GM13977 (cell line): Measurements from ENCODE around the gene SLC4A11.

Experiments used
- DNase-seq: peaks from one replicate; pipeline ENCODE4 v3.0.0; 2012; ENCODE audit warnings: low spot score
- CTCF ChIP-seq: IDR thresholded peaks from 2 replicates; pipeline ENCODE4 v1.5.1; 2012; ENCODE audit warnings: mild to moderate bottlenecking, control low read depth; ENCODE audit not compliant: insufficient read depth; ENCODE audit errors: extremely low read depth, missing control alignments
- in situ Hi-C: fragments of 300-500 bp; cut with MboI; formaldehyde crosslinking; loops from one replicate; pipeline ENCODE4 v1.12.0; 2022; ENCODE audit warnings: low sequenced_read_pairs, low pct_unique_long_range_greater_than_20kb, mixed read lengths, inconsistent platforms; ENCODE audit not compliant: unreplicated experiment

SLC4A11 gene

DNA sequence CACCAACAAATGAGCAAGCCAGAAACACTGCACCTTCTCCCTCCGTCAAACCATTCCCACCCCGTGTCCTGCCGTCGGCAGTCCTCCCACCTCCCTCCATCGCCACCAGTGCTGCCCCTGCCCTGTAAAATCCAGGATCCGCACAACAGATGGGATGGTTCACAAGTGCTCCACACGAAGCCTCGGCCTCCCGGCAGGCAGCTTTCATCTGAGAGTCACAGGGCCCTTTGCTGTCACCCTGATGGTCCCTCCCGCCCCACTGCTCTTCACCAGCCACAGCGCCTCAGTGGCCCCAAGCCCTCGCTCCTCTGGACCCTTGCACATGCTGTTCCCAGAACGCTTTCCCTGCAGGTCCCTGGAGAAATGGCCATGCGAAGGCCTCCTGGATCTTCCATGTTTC is 12.1 kb downstream of the SLC4A11 start:
- in situ Hi-C loops: no loop called here
- no peak for DNase-seq
- TF ChIP-seq CTCF: no peak

- no peak for DNase-seq
- TF ChIP-seq CTCF: no peak
- in situ Hi-C loops: no loop called here
These were observed 12.9 kb downstream of the SLC4A11 start for GRCh38 chr20:3226093-3226492.

GRCh38 chr20:3224681-3225421 is 14.1 kb downstream of the SLC4A11 start:
- in situ Hi-C loops: no loop called here
- no peak for TF ChIP-seq CTCF
- DNase-seq: no peak

DNA sequence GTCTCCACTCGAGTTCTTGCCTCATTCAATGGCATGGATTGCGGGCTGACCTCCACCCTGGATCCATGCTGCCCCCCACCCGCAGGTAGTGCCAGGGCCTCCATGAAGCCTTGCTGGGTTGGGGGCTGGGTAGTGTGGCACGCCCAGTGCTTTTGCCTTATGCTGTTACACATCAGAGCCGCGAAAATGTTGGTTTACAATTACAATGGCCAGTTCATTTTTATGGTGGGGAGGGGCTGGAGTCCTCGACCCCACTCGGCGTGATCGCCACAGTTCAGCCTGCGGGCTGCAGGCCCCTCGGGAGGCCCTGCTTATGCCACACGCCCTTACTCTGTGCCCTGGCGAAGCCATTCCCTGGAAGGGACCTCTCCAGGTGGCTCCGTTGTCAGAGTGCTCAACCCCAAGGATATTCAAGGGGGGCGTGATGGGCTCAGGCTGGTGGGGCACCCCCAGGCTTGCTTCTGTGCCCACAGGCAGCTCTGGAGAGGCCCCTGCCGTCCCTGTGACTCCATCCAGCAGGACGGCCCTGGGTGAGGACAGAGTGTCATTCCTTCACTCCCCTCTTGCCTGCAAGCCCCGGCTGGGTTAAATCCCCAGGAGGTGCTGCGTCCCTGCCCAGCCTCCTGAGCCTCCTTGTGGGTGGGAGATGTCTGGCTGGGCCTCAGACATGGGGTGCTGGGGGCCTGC is 14.9 kb downstream of the SLC4A11 start:
- no peak for DNase-seq
- in situ Hi-C loops: no loop called here
- no peak for TF ChIP-seq CTCF

DNA sequence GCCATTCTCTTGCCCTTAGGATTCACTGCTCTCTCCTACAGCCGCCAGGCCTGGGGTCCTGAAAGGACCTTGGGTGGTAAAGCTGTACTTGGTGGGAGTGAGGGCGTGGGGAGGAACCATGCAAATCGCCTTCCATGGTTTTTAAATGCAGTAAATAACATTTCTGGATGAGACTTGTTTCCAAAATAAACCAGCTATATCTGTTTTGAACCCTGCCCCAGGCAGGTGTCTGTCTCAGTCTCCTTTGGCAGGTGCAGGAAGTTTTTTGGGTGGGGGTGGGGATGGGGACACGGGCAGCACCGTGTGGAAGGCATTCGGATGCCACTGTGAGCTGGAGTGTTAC is 15.4 kb downstream of the SLC4A11 start:
- in situ Hi-C loops: no loop called here
- no peak for TF ChIP-seq CTCF
- no peak for DNase-seq

DNA sequence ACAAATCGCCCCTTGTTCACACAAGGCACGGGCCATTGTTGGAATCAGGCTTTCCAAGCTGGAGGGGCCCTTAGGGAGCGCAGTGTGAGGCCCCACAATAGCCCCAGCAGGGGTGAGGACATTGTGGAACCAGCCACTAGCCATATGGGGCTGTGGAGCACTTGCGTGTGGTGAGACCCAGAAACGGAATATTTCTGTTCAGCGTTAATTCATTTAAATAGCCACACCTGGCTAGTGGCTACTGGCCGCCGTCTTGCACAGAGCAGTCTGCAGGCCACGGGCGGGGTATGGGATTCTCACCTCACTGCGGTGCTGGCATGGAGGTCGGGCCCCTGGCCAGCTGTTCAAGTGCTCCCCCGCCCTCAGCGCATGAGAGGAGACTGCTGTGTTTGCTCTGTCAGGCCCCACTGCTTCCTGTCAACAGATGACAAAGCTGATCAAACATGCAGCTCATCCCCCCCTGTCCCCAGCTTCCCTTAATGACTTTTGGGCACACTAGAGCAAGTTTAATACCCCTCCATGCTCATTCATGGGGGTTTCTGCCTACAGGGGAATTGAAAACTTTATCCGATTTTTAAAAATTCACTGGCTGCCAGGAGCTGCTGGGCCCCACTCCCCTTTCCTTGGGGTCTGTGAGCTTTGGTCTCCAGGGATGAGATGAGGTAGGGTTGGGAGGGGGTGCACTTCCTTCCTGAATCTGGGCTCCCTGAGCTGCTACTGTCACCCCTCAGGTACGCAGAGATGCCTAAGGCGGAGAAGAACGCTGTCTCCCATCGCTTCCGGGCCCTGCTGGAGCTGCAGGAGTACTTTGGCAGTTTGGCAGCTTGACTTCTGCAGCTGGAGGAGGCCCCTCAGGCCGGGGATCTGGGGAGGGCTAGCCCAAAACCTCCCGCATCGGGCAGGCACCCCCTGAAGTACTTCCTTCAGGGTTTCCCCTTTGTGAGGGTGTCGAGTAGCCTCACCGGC is 16.1 kb downstream of the SLC4A11 start:
- no peak for TF ChIP-seq CTCF
- in situ Hi-C loops: no loop called here
- DNase-seq: peak; percentile 86
